Left ventricle myocardium superior (tissue), 1 donor: Measurements from ENCODE around the gene DISP3. TPM values are rescaled to one million over a fixed set of nuclear protein-coding genes. Genes with fewer than 3 reads are reported as not detected.

ENCODE experiments used
- ATAC-seq: fragments of 200-7000 bp; cut with Tn5 transposase; one replicate; pipeline ENCODE4 v1.9.1; 2020; ENCODE audit warnings: mild to moderate bottlenecking, moderate library complexity
- DNase-seq: peaks from one replicate; pipeline ENCODE4 v3.0.0-alpha.2; 2020
- intact Hi-C: fragments of 100-400 bp; cut with micrococcal nuclease; formaldehyde crosslinking; loops from one replicate; pipeline ENCODE4 v1.11.0; 2022
- total RNA-seq: library from RNA; stranded (reverse); fragmentation: NEBNext Ultra II Directional; extraction: Animal tissue kit (Norgen Biotek cat#: 25700); gene quantifications from one replicate; pipeline ENCODE4 v1.2.1, GENCODE V29; 2021
- donor health status: DM: no; HTN: yes; CAD: no; lungs with severe emphysema.

The DISP3 gene
- total RNA-seq, 1 donor from 2014 or later, result 0.12 TPM

- ATAC-seq (no peak), DNase-seq (no peak)
- intact Hi-C loops, result no loop called here
Measured at GRCh38 chr1:11523746-11524464, 45.0 kb downstream of the DISP3 start.

- intact Hi-C loops, result no loop called here
- no peak for DNase-seq
- ATAC-seq, result no peak
Measured at GRCh38 chr1:11524465-11525150, 45.7 kb downstream of the DISP3 start.

- ATAC-seq (no peak), DNase-seq (no peak)
- intact Hi-C loops, result no loop called here
Measured at GRCh38 chr1:11525151-11525505, 46.2 kb downstream of the DISP3 start.

- ATAC-seq (no peak), DNase-seq (no peak)
- intact Hi-C loops, result no loop called here
Measured at GRCh38 chr1:11525516-11525915, 46.6 kb downstream of the DISP3 start.

- ATAC-seq (no peak), DNase-seq (no peak)
- intact Hi-C loops, result no loop called here
Measured at GRCh38 chr1:11526071-11526895, 47.3 kb downstream of the DISP3 start.

GRCh38 chr1:11527541-11528452 lies 48.8 kb downstream of the DISP3 start:
- DNase-seq, result no peak
- intact Hi-C loops, result no loop called here
- no peak for ATAC-seq

GRCh38 chr1:11528611-11529261 lies 49.8 kb downstream of the DISP3 start:
- intact Hi-C loops, result no loop called here

GRCh38 chr1:11529330-11529729 lies 50.4 kb downstream of the DISP3 start:
- intact Hi-C loops, result no loop called here
- ATAC-seq (no peak), DNase-seq (no peak)

More at GRCh38 chr1:11528611-11529261, 49.8 kb downstream of the DISP3 start:
- ATAC-seq (no peak), DNase-seq (no peak)

- DNase-seq, result no peak
- no peak for ATAC-seq
- intact Hi-C loops, result no loop called here
Measured at GRCh38 chr1:11529763-11530730, 51.1 kb downstream of the DISP3 start.

- DNase-seq (no peak), ATAC-seq (no peak)
- intact Hi-C loops, result no loop called here
Measured at GRCh38 chr1:11530731-11531311, 51.9 kb downstream of the DISP3 start.

- ATAC-seq (no peak), DNase-seq (no peak)
- intact Hi-C loops, result no loop called here
Measured at GRCh38 chr1:11531314-11531870, 52.4 kb downstream of the DISP3 start.

GRCh38 chr1:11531943-11532342 lies 53.0 kb downstream of the DISP3 start:
- intact Hi-C loops, result no loop called here
- ATAC-seq (no peak), DNase-seq (no peak)

- intact Hi-C loops, result no loop called here
- DNase-seq, result no peak
- ATAC-seq, result no peak
Measured at GRCh38 chr1:11533790-11534787, 55.1 kb downstream of the DISP3 start.

- DNase-seq, result no peak
- intact Hi-C loops, result no loop called here
- ATAC-seq, result no peak
Measured at GRCh38 chr1:11534846-11535245, 55.9 kb downstream of the DISP3 start.

- intact Hi-C loops, result no loop called here
- DNase-seq, result no peak
- no peak for ATAC-seq
Measured at GRCh38 chr1:11535316-11535715, 56.4 kb downstream of the DISP3 start.
